HG02588 (cell line): ENCODE data around the gene ANKRD50.

Source experiments
- ATAC-seq: cut with Tn5 transposase; IDR thresholded peaks from one replicate; pipeline ENCODE4 v1.9.1; 2021; ENCODE audit warnings: mild to moderate bottlenecking, moderate library complexity; ENCODE audit not compliant: unreplicated experiment

Gene ANKRD50

GRCh38 chr4:124636788-124637187 lies 75.7 kb downstream of the ANKRD50 start:
- ATAC-seq, result no peak

DNA sequence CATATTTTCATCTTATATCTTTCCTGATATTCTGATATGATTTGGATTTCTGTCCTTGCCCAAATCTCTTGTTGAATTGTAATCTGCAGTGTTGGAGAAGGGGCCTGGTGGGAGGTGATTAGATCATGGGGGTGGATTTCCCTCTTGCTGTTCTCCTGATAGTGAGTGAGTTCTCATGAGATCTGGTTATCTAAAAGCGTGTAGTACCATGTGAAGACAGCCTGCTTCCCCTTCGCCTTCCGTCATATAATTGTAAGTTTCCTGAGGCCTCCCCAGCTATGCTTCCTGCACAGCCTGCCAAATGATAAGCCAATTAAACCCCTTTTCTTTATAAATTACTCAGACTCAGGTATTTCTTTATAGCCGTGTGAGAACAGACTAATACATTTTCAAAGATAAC lies 77.2 kb downstream of the ANKRD50 start:
- no peak for ATAC-seq

- no peak for ATAC-seq
Measured at GRCh38 chr4:124633285-124633941, 79.1 kb downstream of the ANKRD50 start.

GRCh38 chr4:124632439-124632838 lies 80.1 kb downstream of the ANKRD50 start:
- no peak for ATAC-seq

- peak; percentile 79 for ATAC-seq
Measured at GRCh38 chr4:124631760-124632159, 80.8 kb downstream of the ANKRD50 start.

DNA sequence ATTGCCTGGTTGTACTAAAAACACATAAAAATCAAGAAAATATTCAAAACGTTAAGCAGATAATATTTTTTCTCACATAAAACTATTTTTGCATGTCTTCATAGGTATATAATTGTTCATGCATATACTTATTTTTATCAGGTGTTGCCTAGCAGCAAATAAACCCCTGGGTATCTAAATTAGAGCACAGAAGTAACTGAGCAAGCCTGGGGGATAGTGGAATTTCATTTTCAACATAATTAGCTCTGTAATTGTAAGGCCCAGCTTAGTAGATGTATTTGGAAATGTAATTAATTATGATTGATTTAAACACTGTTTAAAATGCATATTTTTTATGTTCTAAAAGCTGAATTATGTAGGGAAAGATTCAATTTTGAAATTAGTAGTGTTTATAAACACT lies 82.9 kb downstream of the ANKRD50 start:
- no peak for ATAC-seq
